ENCODE results near the gene CHTF18. TPM values are rescaled to one million over a fixed set of nuclear protein-coding genes. Genes with fewer than 3 reads are reported as not detected.

The CHTF18 gene
- total and polyA plus RNA-seq, 2 of the 4 experiments (the other 2 are of a cell fraction) = 3.2 to 21.4 TPM

GRCh38 chr16:800834-801511, 12.6 kb downstream of the CHTF18 start:
- Histone ChIP-seq H2BK15ac (ENCODE audit: low read depth, low read length) (no peak overlapping the region), H3K4ac (ENCODE audit: low read depth, low read length) (no peak overlapping the region), H2BK20ac (ENCODE audit: low read depth, low read length) (no peak overlapping the region), H4K20me1 (ENCODE audit: insufficient read depth, low read length) (no peaks in the 10 kb centered on the region), H4K5ac (ENCODE audit: low read depth, low read length) (no peak overlapping the region), H2AK9ac (replicated peaks; ENCODE audit: low read depth, low read length, poor library complexity) (no peak overlapping the region), H3K9me1 (ENCODE audit: insufficient read depth, low read length) (no peaks in the 10 kb centered on the region), H3K79me1 (ENCODE audit: low read depth in 1 of 2, low read length in 2 of 2) (no peaks in the 10 kb centered on the region), H3K14ac (replicated peaks; ENCODE audit: low read depth, low read length) (no peak overlapping the region), H2BK5ac (ENCODE audit: low read depth, low read length, poor library complexity, severe bottlenecking) (no peak overlapping the region), H2AFZ (replicated peaks; ENCODE audit: low read length, poor library complexity) (no peak overlapping the region), H3K36me3 (ENCODE audit: control insufficient read depth, insufficient read depth, low read length) (peaks cover 1% of the 10 kb centered on the region; the same call in 1 of the 2 replicates), H3K27me3 (ENCODE audit: control insufficient read depth, insufficient read depth, low read length) (peaks cover 20% of the 10 kb centered on the region), H3K9ac (ENCODE audit: low read depth, low read length) (no peak overlapping the region), H3K18ac (ENCODE audit: low read depth, low read length) (no peak overlapping the region), H3K9me3 (ENCODE audit: control insufficient read depth, insufficient read depth, low read length) (no peaks in the 10 kb centered on the region), H3K56ac (ENCODE audit: extremely low read depth, insufficient read depth, low read length) (no peak overlapping the region), H3K4me3 (ENCODE audit: insufficient read depth, low read depth, low read length) (no peak overlapping the region), H2BK120ac (ENCODE audit: low read depth, low read length) (no peak overlapping the region), H4K8ac (ENCODE audit: low read depth in 2 of 2, low read length in 2 of 2) (no peak overlapping the region), H2AK5ac (ENCODE audit: low read depth, low read length) (no peak overlapping the region), H3K4me1 (ENCODE audit: control insufficient read depth, insufficient read depth, low read length) (no peaks in the 10 kb centered on the region), H3K23ac (ENCODE audit: low read depth, low read length) (no peak overlapping the region), H3K27ac (ENCODE audit: insufficient read depth, low read length) (no peak overlapping the region), H4K91ac (ENCODE audit: insufficient read depth, low read depth, low read length) (no peak overlapping the region), H3K4me2 (ENCODE audit: low read depth, low read length) (no peak overlapping the region)
- no TSS peak for BruUV-seq (replicated peaks)
- 7% methylated on average over 3 of the region's 17 CpGs; no CpG with 5 or more reads in 1 of the 2 experiments for WGBS, 2 experiments (ENCODE audit: extremely low coverage in 2 of 2, insufficient read length in 1 of 2)
- POLR2A ChIA-PET (ENCODE audit: unreplicated experiment) = no interaction called here
- intact Hi-C loops (cut with micrococcal nuclease) (no loop called here), dilution Hi-C loops (cut with HindIII; ENCODE audit: low sequenced_read_pairs, unreplicated experiment) (no loop called here), in situ Hi-C loops (cut with MboI; ENCODE audit: low sequenced_read_pairs) (loop anchor here (25.0 kb wide), 1 partner anchor 411 kb away; no protein-coding TSS in a partner anchor)
- DNase-seq = no peak
- no peak for TF ChIP-seq POLR2A (IDR thresholded peaks at IDR 0.05; ENCODE audit: low read depth, low read length)
- TF ChIP-seq BHLHE40 (IDR thresholded peaks at IDR 0.05; ENCODE audit: low read depth, low read length) = no peak
- no peak for TF ChIP-seq NFE2L2 (IDR thresholded peaks at IDR 0.05; ENCODE audit: low read depth, low read length)
- no peak for TF ChIP-seq CTCF (conservative IDR thresholded peaks at IDR 0.05; ENCODE audit: low read depth, low read length)
- no peak for TF ChIP-seq MAZ (IDR thresholded peaks at IDR 0.05; ENCODE audit: borderline replicate concordance, low read depth, low read length)
- TF ChIP-seq FOS (IDR thresholded peaks at IDR 0.05; ENCODE audit: low read depth, low read length) = no peak
- TF ChIP-seq USF2 (IDR thresholded peaks at IDR 0.05; ENCODE audit: low read depth, low read length) = no peak
- no peak for TF ChIP-seq CHD1 (IDR thresholded peaks at IDR 0.05; ENCODE audit: low read depth, low read length)
- no peak for TF ChIP-seq MXI1 (IDR thresholded peaks at IDR 0.05; ENCODE audit: borderline replicate concordance, low read depth, low read length)
- TF ChIP-seq CEBPB (IDR thresholded peaks at IDR 0.05; ENCODE audit: low read depth, low read length) = no peak
- no peak for TF ChIP-seq ELK1 (IDR thresholded peaks at IDR 0.05; ENCODE audit: borderline replicate concordance, low read depth, low read length)
- no peak for TF ChIP-seq RAD21 (IDR thresholded peaks at IDR 0.05; ENCODE audit: low read length)
- TF ChIP-seq SMC3 (IDR thresholded peaks at IDR 0.05; ENCODE audit: low read depth, low read length) = no peak
- peak; percentile 33 for ATAC-seq (ENCODE audit: low read depth)
- CTCF ChIA-PET = no interaction called here
